Vagina (tissue), 2 donors: Measurements from ENCODE around the gene PIR. TPM values are rescaled to one million over a fixed set of nuclear protein-coding genes. Genes with fewer than 3 reads are reported as not detected.

Source experiments
- DNase-seq, 2 donors: peaks; one replicate each; pipeline ENCODE4 v3.0.0-alpha.2; 2017; ENCODE audit errors: extremely low spot score in 2 of 2
- H3K27ac ChIP-seq: fragments of 200-600 bp; sonication (generic); one replicate; pipeline ENCODE4 v1.5.1; 2019
- H3K27me3 ChIP-seq: fragments of 200-600 bp; sonication (generic); one replicate; pipeline ENCODE4 v1.5.1; 2019
- H3K36me3 ChIP-seq, 2 donors: fragments of 200-600 bp; sonication (generic); one replicate each; pipeline ENCODE4 v1.5.1; 2017 to 2019
- H3K4me1 ChIP-seq: fragments of 200-600 bp; sonication (generic); one replicate; pipeline ENCODE4 v1.5.1; 2019
- H3K4me3 ChIP-seq, 2 donors: fragments of 200-600 bp; sonication (generic); 1 replicate in 1 of 2; 2 replicates in 1 of 2; pipeline ENCODE4 v1.5.1; 2016 to 2019
- H3K9me3 ChIP-seq: fragments of 200-600 bp; sonication (generic); one replicate; pipeline ENCODE4 v1.5.1; 2019
- CTCF ChIP-seq, 3 experiments: fragments of 450-650 bp in 2 of 3; fragments of 200-600 bp in 1 of 3; sonication (generic) in 1 of 3; IDR thresholded peaks; one replicate each; pipeline ENCODE4 v1.5.1; 2017 to 2019; ENCODE audit warnings: antibody characterized with exemption in 3 of 3, mild to moderate bottlenecking in 2 of 3, moderate library complexity in 2 of 3
- POLR2A ChIP-seq, 2 donors: fragments of 450-650 bp; IDR thresholded peaks; one replicate each; pipeline ENCODE4 v1.6.1; 2017; ENCODE audit warnings: antibody characterized with exemption in 2 of 2, mild to moderate bottlenecking in 2 of 2, moderate library complexity in 2 of 2
- POLR2AphosphoS5 ChIP-seq, 2 donors: sonication (generic); formaldehyde crosslinking; IDR thresholded peaks; one replicate each; pipeline ENCODE4 v1.9.0; 2017; ENCODE audit warnings: antibody characterized with exemption in 2 of 2, mild to moderate bottlenecking in 2 of 2, low read depth in 1 of 2; ENCODE audit not compliant: insufficient read depth in 1 of 2
- intact Hi-C: fragments of 100-400 bp; cut with DNase I; formaldehyde crosslinking; loops from one replicate; pipeline ENCODE4 v1.15.1; 2023
- total RNA-seq: library from RNA; depleted of rRNA; stranded (reverse); fragments of >200 nt; gene quantifications from one replicate; pipeline ENCODE4 v1.2.3, GENCODE V29; 2016

Gene PIR
- total RNA-seq, 1 donor from 2014 or later = 24.1 TPM

GRCh38 chrX:15391850-15392249, 101.3 kb downstream of the PIR start:
- intact Hi-C loops = no loop called here
- H3K4me3 ChIP-seq = no peak overlapping the region
- H3K27me3 ChIP-seq = peaks cover 4% of the 10 kb centered on the region
- no peak for DNase-seq
- no peaks in the 10 kb centered on the region for H3K9me3 ChIP-seq
- TF ChIP-seq POLR2A (IDR thresholded peaks at IDR 0.05) (no peak), CTCF (IDR thresholded peaks at IDR 0.05) (no peak), POLR2AphosphoS5 (IDR thresholded peaks at IDR 0.05; ENCODE audit: insufficient read depth in 1 of 2, low read depth in 1 of 2) (no peak)
- no peaks in the 10 kb centered on the region for H3K4me1 ChIP-seq
- no peaks in the 10 kb centered on the region for H3K36me3 ChIP-seq
- H3K27ac ChIP-seq = no peak overlapping the region

GRCh38 chrX:15384304-15384703, 108.8 kb downstream of the PIR start, which contains the start of gene VEGFD:
TSS of gene VEGFD (minus strand) at chrX:15384413. CDS start at chrX:15383946, 467 bp downstream.
- DNase-seq = no peak
- intact Hi-C loops = no loop called here

GRCh38 chrX:15382813-15383212, 110.3 kb downstream of the PIR start:
- Histone ChIP-seq H3K4me3 (no peak overlapping the region), H3K36me3 (no peaks in the 10 kb centered on the region), H3K9me3 (no peaks in the 10 kb centered on the region), H3K27ac (no peak overlapping the region), H3K27me3 (no peaks in the 10 kb centered on the region), H3K4me1 (no peaks in the 10 kb centered on the region)
- TF ChIP-seq CTCF (IDR thresholded peaks at IDR 0.05) (no peak), POLR2AphosphoS5 (IDR thresholded peaks at IDR 0.05; ENCODE audit: insufficient read depth in 1 of 2, low read depth in 1 of 2) (no peak), POLR2A (IDR thresholded peaks at IDR 0.05) (no peak)
- no peak for DNase-seq
- intact Hi-C loops = no loop called here

More at GRCh38 chrX:15384304-15384703, 108.8 kb downstream of the PIR start, which contains the start of gene VEGFD:
- no peaks in the 10 kb centered on the region for H3K27me3 ChIP-seq
- no peak within 1 kb of the TSS for H3K4me3 ChIP-seq
- H3K4me1 ChIP-seq = no peaks in the 10 kb centered on the region
- H3K27ac ChIP-seq = no peak within 1 kb of the TSS
- H3K9me3 ChIP-seq = no peaks in the 10 kb centered on the region
- TF ChIP-seq CTCF (IDR thresholded peaks at IDR 0.05) = no peak
- TF ChIP-seq POLR2AphosphoS5 (IDR thresholded peaks at IDR 0.05; ENCODE audit: insufficient read depth in 1 of 2, low read depth in 1 of 2) = no peak
- no peak for TF ChIP-seq POLR2A (IDR thresholded peaks at IDR 0.05)
- H3K36me3 ChIP-seq = no peaks in the 10 kb centered on the region

GRCh38 chrX:15376956-15377355, 116.2 kb downstream of the PIR start:
- no peaks in the 10 kb centered on the region for H3K27me3 ChIP-seq
- no peak overlapping the region for H3K27ac ChIP-seq
- no peak for TF ChIP-seq CTCF (IDR thresholded peaks at IDR 0.05)
- H3K9me3 ChIP-seq = no peaks in the 10 kb centered on the region
- intact Hi-C loops = no loop called here
- DNase-seq = no peak
- H3K4me3 ChIP-seq = no peak overlapping the region
- H3K4me1 ChIP-seq = no peaks in the 10 kb centered on the region
- no peaks in the 10 kb centered on the region for H3K36me3 ChIP-seq

GRCh38 chrX:15373976-15374375, 119.2 kb downstream of the PIR start:
- intact Hi-C loops = no loop called here
- H3K9me3 ChIP-seq = no peaks in the 10 kb centered on the region
- no peaks in the 10 kb centered on the region for H3K27me3 ChIP-seq
- H3K36me3 ChIP-seq = no peaks in the 10 kb centered on the region
- H3K4me1 ChIP-seq = no peaks in the 10 kb centered on the region
- no peak overlapping the region for H3K27ac ChIP-seq
- DNase-seq = no peak
- H3K4me3 ChIP-seq = no peak overlapping the region
- TF ChIP-seq POLR2AphosphoS5 (IDR thresholded peaks at IDR 0.05; ENCODE audit: insufficient read depth in 1 of 2, low read depth in 1 of 2) (no peak), CTCF (IDR thresholded peaks at IDR 0.05) (no peak), POLR2A (IDR thresholded peaks at IDR 0.05) (no peak)
